Endothelial cell of umbilical vein (primary cell): ENCODE measurements around the gene RSPH10B2. TPM values are rescaled to one million over a fixed set of nuclear protein-coding genes. Genes with fewer than 3 reads are reported as not detected.
"Not testable (repeated sequence)": the region's sequence is repeated elsewhere in the genome, so short reads cannot be mapped to it uniquely, and the experiment has no call there.

Experiments used
- BruUV-seq: library from RNA; stranded (reverse); fragments of 400-500 nt; replicated peaks from 2 replicates; lab custom pipeline; 2021; lab: Mats Ljungman, UMichigan
- CTCF ChIA-PET: fragments of 300-600, 350-600 bp; sonication (Branson Sonifier 250); formaldehyde crosslinking; loops from one replicate; lab custom pipeline; 2021; ENCODE audit warnings: antibody characterized with exemption, inconsistent platforms; lab: Charles Lee
- POLR2A ChIA-PET: fragments of 300-600, 350-600 bp; sonication (Branson Sonifier 250); formaldehyde crosslinking; loops from one replicate; lab custom pipeline; 2021; ENCODE audit warnings: antibody characterized with exemption, inconsistent platforms; lab: Charles Lee
- DNase-seq: peaks from one replicate; pipeline ENCODE4 v3.0.0-alpha.2; 2011; ENCODE audit warnings: low read depth, low spot score
- FAIRE-seq: peaks from 2 replicates; lab custom pipeline; 2011; peaks lifted over from hg19 to GRCh38; lab: Jason Lieb, UNC
- H2AFZ ChIP-seq: 2 replicates; pipeline ENCODE4 v1.6.0; 2012; ENCODE audit warnings: low read depth, low read length, control low read depth, inconsistent platforms
- H3K27ac ChIP-seq: 2 replicates; pipeline ENCODE4 v1.5.1; 2011; ENCODE audit warnings: low read depth, mild to moderate bottlenecking, control low read depth, low read length, moderate library complexity; ENCODE audit not compliant: insufficient read depth
- H3K27me3 ChIP-seq, 2 experiments: 2 replicates each; pipeline versions ENCODE4 v1.6.0 to v1.6.1; 2011; ENCODE audit warnings: low read length in 2 of 2, mixed read lengths in 1 of 2; ENCODE audit not compliant: control insufficient read depth in 2 of 2, insufficient read depth in 2 of 2
- H3K36me3 ChIP-seq, 2 experiments: 2 replicates in 1 of 2; 3 replicates in 1 of 2; pipeline ENCODE4 v1.5.1; 2011; ENCODE audit warnings: low read length in 2 of 2, mild to moderate bottlenecking in 1 of 2, moderate library complexity in 1 of 2; ENCODE audit not compliant: control insufficient read depth in 2 of 2, insufficient read depth in 2 of 2; ENCODE audit errors: extremely low read depth in 1 of 2
- H3K4me1 ChIP-seq: 3 replicates; pipeline ENCODE4 v1.5.1; 2011; ENCODE audit warnings: mild to moderate bottlenecking, low read length; ENCODE audit not compliant: control insufficient read depth, insufficient read depth; ENCODE audit errors: extremely low read depth
- H3K4me2 ChIP-seq: 2 replicates; pipeline ENCODE4 v1.6.1; 2011; ENCODE audit warnings: low read length, control low read depth, mixed read lengths; ENCODE audit not compliant: insufficient read depth
- H3K4me3 ChIP-seq, 3 experiments: fragments of 200-600 bp in 1 of 3; sonication (generic), shearing (Covaris generic) in 1 of 3; replicated peaks in 1 of 3; 2 replicates each; pipeline ENCODE4 v1.5.1; 2011 to 2016; ENCODE audit warnings: control low read depth in 3 of 3, low read length in 3 of 3, mild to moderate bottlenecking in 2 of 3, inconsistent platforms in 1 of 3, low read depth in 1 of 3, moderate library complexity in 1 of 3; ENCODE audit not compliant: insufficient read depth in 1 of 3
- H3K79me2 ChIP-seq: 2 replicates; pipeline ENCODE4 v1.6.0; 2012; ENCODE audit warnings: low read length, inconsistent platforms; ENCODE audit not compliant: control insufficient read depth, insufficient read depth
- H3K9ac ChIP-seq: replicated peaks from 2 replicates; pipeline ENCODE3; 2011; ENCODE audit warnings: low read length, control low read depth; ENCODE audit not compliant: insufficient read depth; ENCODE audit errors: extremely low read depth
- H3K9me1 ChIP-seq: replicated peaks from 3 replicates; pipeline ENCODE4 v1.6.0; 2011; ENCODE audit warnings: mild to moderate bottlenecking, low read length; ENCODE audit not compliant: control insufficient read depth, insufficient read depth; ENCODE audit errors: extremely low read depth
- H3K9me3 ChIP-seq: replicated peaks from 2 replicates; pipeline ENCODE4 v1.5.1; 2012; ENCODE audit warnings: low read length, inconsistent platforms; ENCODE audit not compliant: control insufficient read depth, insufficient read depth
- H4K20me1 ChIP-seq: replicated peaks from 2 replicates; pipeline ENCODE3; 2011; ENCODE audit warnings: mild to moderate bottlenecking, low read length; ENCODE audit not compliant: control insufficient read depth, insufficient read depth; ENCODE audit errors: extremely low read depth
- EZH2 ChIP-seq: IDR thresholded peaks from 2 replicates; pipeline ENCODE4 v1.6.1; 2012; ENCODE audit warnings: borderline replicate concordance, low read depth, mild to moderate bottlenecking, moderate library complexity, low read length, inconsistent platforms; ENCODE audit not compliant: severe bottlenecking
- FOS ChIP-seq: IDR thresholded peaks from 2 replicates; pipeline ENCODE4 v1.6.1; 2011; ENCODE audit warnings: mild to moderate bottlenecking, low read length, moderate library complexity, borderline replicate concordance; ENCODE audit not compliant: insufficient read depth
- GATA2 ChIP-seq: IDR thresholded peaks from 2 replicates; pipeline ENCODE4 v1.7.0; 2011; ENCODE audit warnings: low read depth, mild to moderate bottlenecking, moderate library complexity, mixed read lengths, low read length; ENCODE audit not compliant: insufficient read length, insufficient read depth
- JUN ChIP-seq: IDR thresholded peaks from 2 replicates; pipeline ENCODE4 v1.6.1; 2011; ENCODE audit warnings: borderline replicate concordance, low read depth; ENCODE audit not compliant: insufficient read length, insufficient read depth
- MYC ChIP-seq: IDR thresholded peaks from one replicate; pipeline ENCODE4 v1.6.1; 2011; ENCODE audit warnings: mild to moderate bottlenecking, low read depth, low read length
- POLR2A ChIP-seq: IDR thresholded peaks from 2 replicates; pipeline ENCODE4 v1.6.1; 2012; ENCODE audit warnings: low read depth, mild to moderate bottlenecking, control low read depth, low read length
- POLR2AphosphoS5 ChIP-seq: IDR thresholded peaks from 2 replicates; pipeline ENCODE4 v1.6.1; 2012; ENCODE audit warnings: low read depth, mild to moderate bottlenecking, control low read depth, low read length, moderate library complexity; ENCODE audit not compliant: insufficient read depth
- dilution Hi-C: fragments of 300-500 bp; cut with MboI; formaldehyde crosslinking; loops from one replicate; pipeline ENCODE4 v1.15.0; 2019; ENCODE audit warnings: low sequenced_read_pairs; ENCODE audit not compliant: extremely low pct_ligation_motif_present
- intact Hi-C: fragments of 100-400 bp; cut with micrococcal nuclease; formaldehyde crosslinking; loops from one replicate; pipeline ENCODE4 v1.10.0; 2022
- polyA plus RNA-seq, 4 experiments: library from polyadenylated mRNA; depleted of rRNA in 3 of 4; stranded (reverse) in 3 of 4; unstranded in 1 of 4; fragments of >200 nt; gene quantifications; 2 replicates each; pipeline versions ENCODE4 v1.2.1 to v1.2.3, GENCODE V29; 2011 to 2012; ENCODE audit warnings: missing spikeins in 1 of 4
- total RNA-seq: library from RNA; stranded (reverse); gene quantifications from 2 replicates; pipeline ENCODE4 v1.2.3, GENCODE V29; 2021
- TF ChIP-seq, protein P1 (sequence below), 2 donors: IDR thresholded peaks; 1 replicate in 1 of 2; 2 replicates in 1 of 2; pipeline ENCODE4 v1.5.1; 2011; ENCODE audit warnings: low read length in 2 of 2, mild to moderate bottlenecking in 2 of 2, moderate library complexity in 2 of 2, control low read depth in 1 of 2, inconsistent platforms in 1 of 2, low read depth in 1 of 2; ENCODE audit not compliant: insufficient read depth in 1 of 2; ENCODE audit errors: extremely low read depth in 1 of 2
- TF ChIP-seq, protein P2 (sequence below): IDR thresholded peaks from 2 replicates; pipeline ENCODE4 v1.6.1; 2011; ENCODE audit not compliant: insufficient read depth, insufficient read length

The RSPH10B2 gene
- total and polyA plus RNA-seq, 2 donors (not counting 3 experiments of a cell fraction or from before 2014, with no cell fraction given): not detected

DNA sequence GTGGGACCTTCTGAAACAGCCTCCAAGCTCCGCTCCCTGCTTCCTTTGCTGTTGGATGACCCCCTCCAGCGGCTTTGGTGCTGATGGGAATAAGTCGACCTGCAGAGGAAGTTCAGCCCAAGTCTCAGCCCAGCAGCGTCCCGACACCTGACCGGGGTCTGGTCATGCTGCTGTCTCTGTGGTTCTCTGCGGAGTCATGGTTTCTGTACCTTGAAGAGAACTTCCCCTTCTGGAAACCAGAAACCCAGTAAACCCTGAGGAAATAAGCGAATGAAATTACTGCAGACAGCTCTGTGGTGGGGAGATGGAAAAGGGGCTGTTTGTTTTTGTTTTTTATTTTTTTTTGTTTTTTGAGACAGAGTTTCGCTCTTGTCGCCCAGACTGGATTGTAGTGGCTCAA lies 28.9 kb upstream of the RSPH10B2 start:
- no TSS peak for BruUV-seq
- Histone ChIP-seq H3K9ac (no peak overlapping the region), H3K9me3 (no peaks in the 10 kb centered on the region), H3K36me3 (no peaks in the 10 kb centered on the region), H4K20me1 (no peaks in the 10 kb centered on the region), H3K27ac (no peak overlapping the region), H3K27me3 (no peaks in the 10 kb centered on the region), H2AFZ (no peak overlapping the region), H3K9me1 (no peaks in the 10 kb centered on the region), H3K4me3 (no peak overlapping the region), H3K4me2 (no peak overlapping the region), H3K79me2 (peaks cover 3% of the 10 kb centered on the region), H3K4me1 (peaks cover 4% of the 10 kb centered on the region)
- DNase-seq (no peak), FAIRE-seq (no peak)
- dilution Hi-C loops: no loop called here
- TF ChIP-seq EZH2: no peak
- TF ChIP-seq JUN: no peak
- TF ChIP-seq, protein P1, sequence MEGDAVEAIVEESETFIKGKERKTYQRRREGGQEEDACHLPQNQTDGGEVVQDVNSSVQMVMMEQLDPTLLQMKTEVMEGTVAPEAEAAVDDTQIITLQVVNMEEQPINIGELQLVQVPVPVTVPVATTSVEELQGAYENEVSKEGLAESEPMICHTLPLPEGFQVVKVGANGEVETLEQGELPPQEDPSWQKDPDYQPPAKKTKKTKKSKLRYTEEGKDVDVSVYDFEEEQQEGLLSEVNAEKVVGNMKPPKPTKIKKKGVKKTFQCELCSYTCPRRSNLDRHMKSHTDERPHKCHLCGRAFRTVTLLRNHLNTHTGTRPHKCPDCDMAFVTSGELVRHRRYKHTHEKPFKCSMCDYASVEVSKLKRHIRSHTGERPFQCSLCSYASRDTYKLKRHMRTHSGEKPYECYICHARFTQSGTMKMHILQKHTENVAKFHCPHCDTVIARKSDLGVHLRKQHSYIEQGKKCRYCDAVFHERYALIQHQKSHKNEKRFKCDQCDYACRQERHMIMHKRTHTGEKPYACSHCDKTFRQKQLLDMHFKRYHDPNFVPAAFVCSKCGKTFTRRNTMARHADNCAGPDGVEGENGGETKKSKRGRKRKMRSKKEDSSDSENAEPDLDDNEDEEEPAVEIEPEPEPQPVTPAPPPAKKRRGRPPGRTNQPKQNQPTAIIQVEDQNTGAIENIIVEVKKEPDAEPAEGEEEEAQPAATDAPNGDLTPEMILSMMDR (IDR thresholded peaks at IDR 0.05; ENCODE audit: extremely low read depth in 1 of 2, insufficient read depth in 1 of 2, low read depth in 1 of 2, low read length in 2 of 2): no peak
- TF ChIP-seq POLR2A: no peak
- TF ChIP-seq MYC: no peak
- TF ChIP-seq, protein P2, sequence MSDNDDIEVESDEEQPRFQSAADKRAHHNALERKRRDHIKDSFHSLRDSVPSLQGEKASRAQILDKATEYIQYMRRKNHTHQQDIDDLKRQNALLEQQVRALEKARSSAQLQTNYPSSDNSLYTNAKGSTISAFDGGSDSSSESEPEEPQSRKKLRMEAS: no peak
- TF ChIP-seq POLR2AphosphoS5: no peak
- TF ChIP-seq GATA2: no peak
- TF ChIP-seq FOS: no peak
- intact Hi-C loops: no loop called here
- CTCF ChIA-PET: interaction anchor here (1.0 kb wide), 1 partner anchor 197 kb away, joined by 4 read pairs; no protein-coding TSS in a partner anchor
- POLR2A ChIA-PET: no interaction called here

- intact Hi-C loops, H3K9me1 ChIP-seq, dilution Hi-C loops, H3K9ac ChIP-seq, CTCF ChIA-PET, H2AFZ ChIP-seq, H3K27me3 ChIP-seq, H3K4me2 ChIP-seq, BruUV-seq, H3K9me3 ChIP-seq, H3K36me3 ChIP-seq, FAIRE-seq, H3K4me1 ChIP-seq, DNase-seq, H3K4me3 ChIP-seq, H4K20me1 ChIP-seq, H3K27ac ChIP-seq, POLR2A ChIA-PET: not testable (repeated sequence)
- H3K79me2 ChIP-seq: peaks cover 11% of the 10 kb centered on the region
These were observed 27.6 kb upstream of the RSPH10B2 start for GRCh38 chr7:6726341-6726740.
